Heart left ventricle (tissue), 16 donors: Measurements from ENCODE around the gene SLC4A2. TPM values are rescaled to one million over a fixed set of nuclear protein-coding genes. Genes with fewer than 3 reads are reported as not detected.
"Not testable (repeated sequence)": the region's sequence is repeated elsewhere in the genome, so short reads cannot be mapped to it uniquely, and the experiment has no call there.

ENCODE experiments used
- ATAC-seq, 4 donors: fragments of 200-7000 bp; cut with Tn5 transposase; one replicate each; pipeline ENCODE4 v1.9.1; 2020 to 2022; ENCODE audit warnings: moderate library complexity in 4 of 4, mild to moderate bottlenecking in 3 of 4, moderate number of reproducible peaks in 1 of 4
- DNase-seq, 5 donors: peaks; one replicate each; pipeline ENCODE4 v3.0.0-alpha.2; 2020
- H3K27ac ChIP-seq, 12 donors: fragments of 200-600 bp; sonication (generic) in 4 of 12; one replicate each; pipeline versions ENCODE4 v1.5.0 to v1.8.0; 2016 to 2022; ENCODE audit warnings: mild to moderate bottlenecking in 2 of 12
- H3K27me3 ChIP-seq, 9 donors: fragments of 200-600 bp; sonication (generic) in 2 of 9; one replicate each; pipeline versions ENCODE4 v1.5.1 to v1.8.0; 2016 to 2022; ENCODE audit warnings: mild to moderate bottlenecking in 3 of 9
- H3K36me3 ChIP-seq, 9 donors: fragments of 200-600 bp; sonication (generic) in 2 of 9; one replicate each; pipeline versions ENCODE4 v1.5.0 to v1.8.0; 2018 to 2022; ENCODE audit warnings: mild to moderate bottlenecking in 2 of 9
- H3K4me1 ChIP-seq, 12 donors: fragments of 200-600 bp; sonication (generic) in 4 of 12; one replicate each; pipeline versions ENCODE4 v1.5.0 to v1.8.0; 2016 to 2022; ENCODE audit warnings: mild to moderate bottlenecking in 3 of 12
- H3K4me3 ChIP-seq, 12 donors: fragments of 200-600 bp; sonication (generic) in 4 of 12; one replicate each; pipeline versions ENCODE4 v1.5.0 to v1.8.0; 2017 to 2022; ENCODE audit warnings: mild to moderate bottlenecking in 9 of 12, moderate library complexity in 4 of 12
- H3K9me3 ChIP-seq, 12 donors: fragments of 200-600 bp; sonication (generic) in 4 of 12; one replicate each; pipeline versions ENCODE4 v1.5.0 to v1.8.0; 2016 to 2022; ENCODE audit warnings: mild to moderate bottlenecking in 1 of 12
- POLR2A ChIP-seq, 2 donors: fragments of 450-650 bp; IDR thresholded peaks; one replicate each; pipeline ENCODE4 v1.6.1; 2017; ENCODE audit warnings: antibody characterized with exemption in 2 of 2, mild to moderate bottlenecking in 2 of 2, moderate library complexity in 2 of 2
- WGBS, 4 donors: extraction: QIAGEN DNeasy Blood & Tissue Kit in 2 of 4; methylation state at CpG; one replicate each; pipeline versions ENCODE4 v1.1.5 to v1.1.7; 2013 to 2018; 5-methylcytosine and 5-hydroxymethylcytosine counted together
- intact Hi-C, 10 donors: fragments of 100-400 bp; cut with DNase I; formaldehyde crosslinking; loops; one replicate each; pipeline versions ENCODE4 v1.11.1 to v1.14.2; 2022
- polyA plus RNA-seq, 2 donors: library from polyadenylated mRNA; stranded (reverse); fragments of 200-250 nt; gene quantifications; one replicate each; pipeline ENCODE4 v1.2.3, GENCODE V29; 2013
- total RNA-seq, 9 donors: library from RNA; depleted of rRNA in 2 of 9; stranded (reverse); fragments of >200 nt in 2 of 9; fragmentation: NEBNext Ultra II Directional in 3 of 9; extraction: Animal tissue kit (Norgen Biotek cat#: 25700) in 3 of 9; gene quantifications; one replicate each; pipeline versions ENCODE4 v1.1.0 to v1.2.4, GENCODE V29; 2016 to 2023
- TF ChIP-seq, protein P1 (sequence below), 12 donors: fragments of 200-600 bp; sonication (generic) in 4 of 12; IDR thresholded peaks; one replicate each; pipeline versions ENCODE4 v1.5.0 to v1.8.0; 2018 to 2022; ENCODE audit warnings: antibody characterized with exemption in 12 of 12, mild to moderate bottlenecking in 5 of 12
- donor health status: ischemic (EF 13 %, LVEDD 7.1; RV severe dilation, severe dysfunction).
- donor health status: healthy with polysubstance abuse.
- donor health status: DM: no; HTN: yes; CAD: no.
- donor health status: DM: no; HTN: no; CAD: no.
- donor health status: ischemic (EF 25% LVEDD 6.9; RV normal size, moderate dysfunction).
- donor health status: ischemic (EF 25% LVEDD 5.7; RV mildly dilated, moderate dysfunction).
- donor health status: healthy.
- donor health status: DM: yes; HTN: yes; CAD: no.
- donor health status: ischemic (EF 35%, LVEDD 5.7; RV mildly dilated, moderate dysfunction).
- donor health status: nonischemic (EF 11% LVEDD 7.7; RV severe dilation, severe dysfunction).
- donor health status: DM: yes; HTN: yes; CAD: no.
- donor health status: PGD.
- donor health status: ischemic (EF 29% LVEDD 5.4; RV normal size, mild dysfunction).
- donor health status: nonischemic (EF 23%, LVEDD 6.1; RV moderate dilation, normal function).

Gene SLC4A2
- total and polyA plus RNA-seq, 11 donors, result 44.1 to 113 (median 68.3) TPM

DNA sequence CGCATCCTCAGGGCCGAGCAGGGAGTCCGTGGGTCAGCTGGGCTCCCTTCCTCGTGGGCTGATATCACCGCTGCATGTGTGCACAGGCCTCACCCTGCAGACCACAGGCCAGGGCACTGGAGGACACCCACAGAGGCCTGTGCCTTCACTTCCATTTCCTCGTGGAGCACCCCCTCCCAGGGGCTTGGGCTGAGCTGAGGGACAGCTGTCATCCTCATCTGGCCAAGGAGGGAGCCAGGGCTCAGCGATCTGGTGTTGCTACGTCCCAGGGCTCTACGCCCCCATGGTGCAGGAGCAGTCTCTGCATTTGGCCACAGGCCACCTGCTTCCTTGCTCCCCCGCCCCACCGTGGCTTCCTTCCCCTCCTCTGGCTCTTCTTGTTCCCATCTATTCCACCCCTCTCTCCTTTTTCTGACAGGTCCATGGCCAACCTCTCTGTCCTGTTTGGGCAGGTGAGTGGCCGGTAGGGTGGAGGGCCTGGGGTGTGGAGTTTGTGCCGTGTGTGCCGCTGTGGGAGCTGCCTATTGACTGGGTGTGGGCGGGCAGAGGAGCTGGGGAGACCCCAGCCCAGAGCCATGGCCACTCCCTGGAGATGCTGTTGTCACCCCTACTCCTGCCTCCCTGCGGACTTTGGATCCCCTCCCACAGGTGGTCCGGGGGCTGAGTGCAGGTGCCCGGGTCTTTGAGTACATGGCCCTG lies 19.4 kb upstream of the SLC4A2 start:
- Histone ChIP-seq H3K4me1 (peaks cover 7 to 29% (median 18%) of the 10 kb centered on the region in 12 donors), H3K4me3 (no peak overlapping the region), H3K9me3 (no peaks in the 10 kb centered on the region), H3K27me3 (no peaks in the 10 kb centered on the region), H3K36me3 (peaks cover 0 to 55% (median 40%) of the 10 kb centered on the region in 9 donors), H3K27ac (peak overlapping the region in 5 of 12 donors; percentile 38 to 62 (median 50))
- intact Hi-C loops, result no loop called here
- 44 to 69% (median 63%) methylated on average over 13 to 18 of the region's 18 CpGs for WGBS, 4 donors
- DNase-seq, result no peak
- TF ChIP-seq, protein P1, sequence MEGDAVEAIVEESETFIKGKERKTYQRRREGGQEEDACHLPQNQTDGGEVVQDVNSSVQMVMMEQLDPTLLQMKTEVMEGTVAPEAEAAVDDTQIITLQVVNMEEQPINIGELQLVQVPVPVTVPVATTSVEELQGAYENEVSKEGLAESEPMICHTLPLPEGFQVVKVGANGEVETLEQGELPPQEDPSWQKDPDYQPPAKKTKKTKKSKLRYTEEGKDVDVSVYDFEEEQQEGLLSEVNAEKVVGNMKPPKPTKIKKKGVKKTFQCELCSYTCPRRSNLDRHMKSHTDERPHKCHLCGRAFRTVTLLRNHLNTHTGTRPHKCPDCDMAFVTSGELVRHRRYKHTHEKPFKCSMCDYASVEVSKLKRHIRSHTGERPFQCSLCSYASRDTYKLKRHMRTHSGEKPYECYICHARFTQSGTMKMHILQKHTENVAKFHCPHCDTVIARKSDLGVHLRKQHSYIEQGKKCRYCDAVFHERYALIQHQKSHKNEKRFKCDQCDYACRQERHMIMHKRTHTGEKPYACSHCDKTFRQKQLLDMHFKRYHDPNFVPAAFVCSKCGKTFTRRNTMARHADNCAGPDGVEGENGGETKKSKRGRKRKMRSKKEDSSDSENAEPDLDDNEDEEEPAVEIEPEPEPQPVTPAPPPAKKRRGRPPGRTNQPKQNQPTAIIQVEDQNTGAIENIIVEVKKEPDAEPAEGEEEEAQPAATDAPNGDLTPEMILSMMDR (IDR thresholded peaks at IDR 0.05), result no peak
- no peak for TF ChIP-seq POLR2A (IDR thresholded peaks at IDR 0.05)
- peak in 2 of 4 donors; percentile 4 to 16 for ATAC-seq

DNA sequence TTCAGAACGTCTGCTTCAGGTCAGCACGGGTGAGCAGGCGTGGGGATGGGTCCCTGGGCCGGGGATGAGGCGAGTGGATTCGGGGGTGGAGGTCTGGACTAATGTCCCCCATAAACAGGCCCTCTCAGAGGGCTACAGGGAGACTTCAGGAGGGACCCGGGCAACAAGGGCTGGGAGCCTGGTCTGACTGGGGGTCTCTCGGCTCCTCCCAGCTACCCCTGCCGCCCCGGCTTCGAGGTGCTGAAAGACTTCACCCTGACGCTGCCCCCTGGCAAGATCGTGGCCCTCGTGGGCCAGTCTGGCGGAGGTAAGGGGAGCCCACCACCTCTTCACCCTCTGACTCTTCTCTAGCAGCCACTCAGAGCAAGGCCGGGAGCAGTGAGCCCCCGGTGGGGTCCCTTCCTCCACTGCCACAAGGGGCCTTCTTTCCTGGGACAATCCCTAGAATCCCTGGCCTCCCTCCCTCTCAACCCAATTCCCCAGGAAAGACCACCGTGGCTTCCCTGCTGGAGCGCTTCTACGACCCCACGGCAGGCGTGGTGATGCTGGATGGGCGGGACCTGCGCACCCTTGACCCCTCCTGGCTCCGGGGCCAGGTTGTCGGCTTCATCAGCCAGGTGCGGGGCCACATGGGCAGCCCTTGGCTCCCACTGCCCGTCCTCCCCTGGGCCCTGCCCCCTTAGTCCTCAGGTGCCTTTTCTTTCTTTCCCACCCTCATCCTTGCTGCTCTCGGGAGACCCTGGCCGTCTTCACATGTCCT lies 18.6 kb upstream of the SLC4A2 start:
- ATAC-seq, result no peak
- H3K27ac ChIP-seq, result no peak overlapping the region
- TF ChIP-seq POLR2A (IDR thresholded peaks at IDR 0.05), result no peak
- TF ChIP-seq, protein P1 (IDR thresholded peaks at IDR 0.05), result no peak
- peaks cover 7 to 21% (median 15%) of the 10 kb centered on the region in 12 donors for H3K4me1 ChIP-seq
- intact Hi-C loops, result no loop called here
- no peaks in the 10 kb centered on the region for H3K9me3 ChIP-seq
- H3K27me3 ChIP-seq, result no peaks in the 10 kb centered on the region
- peaks cover 0 to 51% (median 32%) of the 10 kb centered on the region in 9 donors for H3K36me3 ChIP-seq
- WGBS, 4 donors, result 90 to 96% (median 95%) methylated on average over 19 to 30 of the region's 30 CpGs
- peak in 1 of 5 donors; percentile 67 for DNase-seq
- no peak overlapping the region for H3K4me3 ChIP-seq

DNA sequence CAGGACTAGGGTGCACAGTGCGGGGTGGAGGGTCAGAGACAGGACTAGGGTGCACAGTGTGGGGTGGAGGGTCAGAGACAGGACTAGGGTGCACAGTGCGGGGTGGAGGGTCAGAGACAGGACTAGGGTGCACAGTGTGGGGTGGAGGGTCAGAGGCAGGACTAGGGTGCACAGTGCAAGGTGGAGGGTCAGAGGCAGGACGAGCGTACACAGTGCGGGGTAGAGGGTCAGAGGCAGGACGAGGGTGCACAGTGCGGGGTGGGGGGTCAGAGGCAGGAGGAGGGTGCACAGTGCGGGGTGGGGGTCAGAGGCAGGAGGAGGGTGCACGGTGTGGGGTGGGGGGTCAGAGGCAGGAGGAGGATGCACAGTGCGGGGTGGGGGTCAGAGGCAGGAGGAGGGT lies 15.9 kb upstream of the SLC4A2 start:
- H3K4me3 ChIP-seq, H3K27me3 ChIP-seq, H3K27ac ChIP-seq, intact Hi-C loops, ATAC-seq, DNase-seq, H3K9me3 ChIP-seq: not testable (repeated sequence)
- Histone ChIP-seq H3K36me3 (peaks cover 0 to 34% (median 17%) of the 10 kb centered on the region in 9 donors), H3K4me1 (peaks cover 7 to 24% (median 16%) of the 10 kb centered on the region in 12 donors)
- WGBS, 4 donors, result 86 to 90% (median 89%) methylated on average over 10 of the region's 10 CpGs

DNA sequence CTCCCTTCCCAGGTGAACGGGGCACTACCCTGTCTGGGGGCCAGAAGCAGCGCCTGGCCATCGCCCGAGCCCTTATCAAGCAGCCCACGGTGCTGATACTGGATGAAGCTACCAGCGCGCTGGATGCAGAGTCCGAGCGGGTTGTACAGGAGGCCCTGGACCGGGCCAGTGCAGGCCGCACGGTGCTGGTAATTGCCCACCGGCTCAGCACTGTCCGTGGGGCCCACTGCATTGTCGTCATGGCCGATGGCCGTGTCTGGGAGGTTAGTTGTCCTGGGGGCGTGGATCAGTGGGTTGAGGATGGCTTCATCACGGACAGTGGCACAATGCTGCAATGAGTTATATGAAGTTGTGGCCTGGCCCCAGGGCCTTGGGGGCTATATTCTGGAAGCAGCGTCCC lies 15.4 kb upstream of the SLC4A2 start:
- peaks cover 0 to 34% (median 17%) of the 10 kb centered on the region in 9 donors for H3K36me3 ChIP-seq
- intact Hi-C loops, result no loop called here

More for the DNA sequence above, 15.4 kb upstream of the SLC4A2 start:
- Histone ChIP-seq H3K9me3 (no peaks in the 10 kb centered on the region), H3K27ac (no peak overlapping the region), H3K4me1 (peaks cover 3 to 19% (median 12%) of the 10 kb centered on the region in 12 donors), H3K4me3 (no peak overlapping the region), H3K27me3 (no peaks in the 10 kb centered on the region)
- TF ChIP-seq POLR2A (IDR thresholded peaks at IDR 0.05), result no peak
- TF ChIP-seq, protein P1 (IDR thresholded peaks at IDR 0.05), result no peak
- DNase-seq (peak in 1 of 5 donors; percentile 51), ATAC-seq (no peak)
- 93 to 97% (median 94%) methylated on average over 10 to 20 of the region's 20 CpGs for WGBS, 4 donors
